ENCODE data around the gene NHERF2.

GRCh38 chr16:1987198-1987597, 39.5 kb upstream of the NHERF2 start:
- TF ChIP-seq GATA2 (IDR thresholded peaks at IDR 0.05; ENCODE audit: low read depth, low read length) (no peak), GATA3 (IDR thresholded peaks at IDR 0.05; ENCODE audit: low read depth, low read length) (no peak)

Measured in SH-SY5Y (cell line).